Mesodermal cell (in vitro differentiated cells): ENCODE measurements around the gene PSG1.
A peak's percentile ranks its signal among the peaks of the same experiment; 100 is the strongest.
"Not testable (repeated sequence)": the region's sequence is repeated elsewhere in the genome, so short reads cannot be mapped to it uniquely, and the experiment has no call there.

Source experiments
- H3K27ac ChIP-seq: 2 replicates; pipeline ENCODE4 v1.7.0; 2013; ENCODE audit warnings: mild to moderate bottlenecking, low read depth, low read length, moderate library complexity; ENCODE audit not compliant: severe bottlenecking
- H3K36me3 ChIP-seq: 2 replicates; pipeline ENCODE4 v1.7.1; 2013; ENCODE audit warnings: mild to moderate bottlenecking, low read length, moderate library complexity; ENCODE audit not compliant: control insufficient read depth, insufficient read depth
- H3K4me1 ChIP-seq: one replicate; pipeline ENCODE4 v1.7.1; 2013; ENCODE audit warnings: mild to moderate bottlenecking, low read length; ENCODE audit not compliant: insufficient read depth, control insufficient read depth, poor library complexity, severe bottlenecking
- H3K4me3 ChIP-seq: 2 replicates; pipeline ENCODE4 v1.7.0; 2013; ENCODE audit warnings: low read length, control low read depth, mild to moderate bottlenecking; ENCODE audit not compliant: insufficient read depth, poor library complexity, severe bottlenecking; ENCODE audit errors: extremely low read depth
- H3K9me3 ChIP-seq: 2 replicates; pipeline ENCODE4 v1.7.1; 2013; ENCODE audit warnings: mild to moderate bottlenecking, low read length, moderate library complexity; ENCODE audit not compliant: control insufficient read depth
- WGBS, 2 experiments: methylation state at CpG; one replicate each; pipeline ENCODE4 v1.1.5; 2013; ENCODE audit warnings: missing lambda C conversion rate in 2 of 2; ENCODE audit not compliant: insufficient coverage in 2 of 2; 5-methylcytosine and 5-hydroxymethylcytosine counted together

PSG1 gene

GRCh38 chr19:42819960-42820650, 59.4 kb downstream of the PSG1 start:
- 65% methylated on average over 4 of the region's 5 CpGs; no CpG with 5 or more reads in 1 of the 2 experiments for WGBS, 2 experiments
- not testable (repeated sequence) for H3K36me3 ChIP-seq, H3K4me3 ChIP-seq, H3K4me1 ChIP-seq
- peak overlapping the region; percentile 16 for H3K27ac ChIP-seq
- peaks cover 10% of the 10 kb centered on the region for H3K9me3 ChIP-seq

- Histone ChIP-seq H3K4me3 (no peak overlapping the region), H3K4me1 (peaks cover 4% of the 10 kb centered on the region), H3K36me3 (no peaks in the 10 kb centered on the region), H3K27ac (no peak overlapping the region), H3K9me3 (peaks cover 10% of the 10 kb centered on the region)
These were observed 62.6 kb downstream of the PSG1 start for GRCh38 chr19:42816894-42817293.
